ENCODE results near the gene SLC7A11.

Gene SLC7A11

DNA sequence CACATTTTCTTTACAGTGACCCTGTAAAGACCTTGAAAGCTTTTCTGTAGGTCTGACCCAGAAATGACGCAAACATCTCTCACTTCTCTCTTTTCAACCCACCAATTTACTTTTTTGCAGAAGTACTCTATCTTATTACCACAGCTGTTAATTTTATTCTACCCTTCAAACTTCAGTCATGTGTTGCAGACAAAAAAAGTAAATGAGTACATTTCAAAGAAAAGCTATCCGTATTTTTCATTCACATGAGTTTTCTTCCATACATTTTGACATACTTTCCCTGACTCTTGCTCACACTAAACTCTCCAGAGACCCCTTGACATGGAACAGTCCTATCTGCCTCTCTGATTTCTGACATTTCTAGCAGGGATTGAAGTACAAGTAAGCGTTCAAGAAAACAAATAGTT lies 51.7 kb downstream of the SLC7A11 start:
- Histone ChIP-seq H3K79me2 (ENCODE audit: insufficient read depth, low read depth) (no peaks in the 10 kb centered on the region), H3K4me3 (IDR thresholded peaks at IDR 0.05; ENCODE audit: insufficient read depth, low read depth, low read length) (no peak overlapping the region), H3K4me1 (ENCODE audit: low read depth, poor library complexity, severe bottlenecking) (no peaks in the 10 kb centered on the region), H4K20me1 (ENCODE audit: insufficient read depth) (no peaks in the 10 kb centered on the region), H3K36me3 (ENCODE audit: insufficient read depth) (no peaks in the 10 kb centered on the region), H3K9ac (no peak overlapping the region), H2AFZ (ENCODE audit: low read depth) (no peak overlapping the region), H3K27ac (no peak overlapping the region), H3K27me3 (ENCODE audit: insufficient read depth, low read depth) (no peaks in the 10 kb centered on the region), H3K4me2 (no peak overlapping the region)
- TF ChIP-seq, protein P1, sequence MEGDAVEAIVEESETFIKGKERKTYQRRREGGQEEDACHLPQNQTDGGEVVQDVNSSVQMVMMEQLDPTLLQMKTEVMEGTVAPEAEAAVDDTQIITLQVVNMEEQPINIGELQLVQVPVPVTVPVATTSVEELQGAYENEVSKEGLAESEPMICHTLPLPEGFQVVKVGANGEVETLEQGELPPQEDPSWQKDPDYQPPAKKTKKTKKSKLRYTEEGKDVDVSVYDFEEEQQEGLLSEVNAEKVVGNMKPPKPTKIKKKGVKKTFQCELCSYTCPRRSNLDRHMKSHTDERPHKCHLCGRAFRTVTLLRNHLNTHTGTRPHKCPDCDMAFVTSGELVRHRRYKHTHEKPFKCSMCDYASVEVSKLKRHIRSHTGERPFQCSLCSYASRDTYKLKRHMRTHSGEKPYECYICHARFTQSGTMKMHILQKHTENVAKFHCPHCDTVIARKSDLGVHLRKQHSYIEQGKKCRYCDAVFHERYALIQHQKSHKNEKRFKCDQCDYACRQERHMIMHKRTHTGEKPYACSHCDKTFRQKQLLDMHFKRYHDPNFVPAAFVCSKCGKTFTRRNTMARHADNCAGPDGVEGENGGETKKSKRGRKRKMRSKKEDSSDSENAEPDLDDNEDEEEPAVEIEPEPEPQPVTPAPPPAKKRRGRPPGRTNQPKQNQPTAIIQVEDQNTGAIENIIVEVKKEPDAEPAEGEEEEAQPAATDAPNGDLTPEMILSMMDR (conservative IDR thresholded peaks at IDR 0.05; ENCODE audit: low read depth, low read length): no peak

DNA sequence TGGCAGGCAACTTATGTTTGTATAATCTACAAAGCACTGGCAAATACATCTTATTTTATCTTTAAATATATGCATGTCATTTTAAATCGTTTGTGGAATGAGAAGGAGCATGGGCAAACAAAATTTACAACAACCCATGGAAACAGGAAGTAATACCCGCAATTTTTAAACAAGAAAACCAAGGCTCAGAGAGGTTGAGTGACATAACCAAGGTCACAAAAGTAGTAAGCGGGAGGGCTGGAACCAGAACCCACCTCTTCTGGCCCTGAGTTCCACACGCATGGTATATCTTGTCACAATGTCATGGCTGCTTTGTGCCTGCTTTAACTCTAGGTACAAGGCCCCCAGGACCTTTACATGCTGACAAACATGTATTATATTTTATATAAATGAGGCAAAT lies 52.9 kb downstream of the SLC7A11 start:
- H3K36me3 ChIP-seq (ENCODE audit: insufficient read depth): no peaks in the 10 kb centered on the region
- H3K4me3 ChIP-seq (IDR thresholded peaks at IDR 0.05; ENCODE audit: insufficient read depth, low read depth, low read length): no peak overlapping the region
- H3K4me2 ChIP-seq: no peak overlapping the region
- no peaks in the 10 kb centered on the region for H3K27me3 ChIP-seq (ENCODE audit: insufficient read depth, low read depth)
- no peak overlapping the region for H2AFZ ChIP-seq (ENCODE audit: low read depth)
- TF ChIP-seq, protein P1 (conservative IDR thresholded peaks at IDR 0.05; ENCODE audit: low read depth, low read length): no peak
- no peak overlapping the region for H3K9ac ChIP-seq
- no peak overlapping the region for H3K27ac ChIP-seq
- no peaks in the 10 kb centered on the region for H3K79me2 ChIP-seq (ENCODE audit: insufficient read depth, low read depth)
- no peaks in the 10 kb centered on the region for H3K4me1 ChIP-seq (ENCODE audit: low read depth, poor library complexity, severe bottlenecking)
- H4K20me1 ChIP-seq (ENCODE audit: insufficient read depth): no peaks in the 10 kb centered on the region

DNA sequence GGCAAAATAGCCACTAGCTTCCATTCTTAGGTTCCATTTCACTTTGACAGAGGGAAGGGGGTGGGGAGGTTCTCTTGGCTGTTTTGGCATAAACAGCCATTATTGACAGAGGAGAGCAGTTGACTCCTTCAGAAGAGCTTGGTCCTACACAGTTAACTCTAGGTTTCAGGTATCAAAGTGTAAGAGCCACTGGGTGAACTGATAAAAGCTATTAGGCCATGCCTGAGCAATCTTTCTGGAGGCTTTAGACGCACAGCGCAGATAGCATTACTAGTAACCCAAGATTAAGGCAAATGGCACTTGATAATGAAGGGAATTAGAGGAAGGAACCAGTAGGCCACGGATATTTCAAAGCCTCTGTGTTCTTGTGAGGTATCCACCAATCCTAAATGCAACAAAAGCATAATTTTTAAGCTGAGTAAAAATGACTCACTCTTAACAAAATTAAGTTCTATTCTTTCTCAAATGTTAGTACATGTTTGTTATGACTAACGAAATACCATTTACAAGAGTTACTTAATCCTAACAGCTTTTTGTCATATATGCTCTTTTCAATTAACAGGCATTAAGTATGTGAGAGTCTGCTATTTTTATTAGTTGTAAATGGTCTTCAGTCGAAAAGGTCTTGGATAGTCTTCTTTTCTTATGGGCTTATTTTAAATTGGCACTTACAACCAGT lies 53.6 kb downstream of the SLC7A11 start:
- H3K9ac ChIP-seq: no peak overlapping the region
- no peaks in the 10 kb centered on the region for H4K20me1 ChIP-seq (ENCODE audit: insufficient read depth)
- H3K4me3 ChIP-seq (IDR thresholded peaks at IDR 0.05; ENCODE audit: insufficient read depth, low read depth, low read length): no peak overlapping the region
- no peaks in the 10 kb centered on the region for H3K36me3 ChIP-seq (ENCODE audit: insufficient read depth)
- TF ChIP-seq, protein P1 (conservative IDR thresholded peaks at IDR 0.05; ENCODE audit: low read depth, low read length): no peak
- H3K4me2 ChIP-seq: no peak overlapping the region
- no peak overlapping the region for H3K27ac ChIP-seq
- H3K27me3 ChIP-seq (ENCODE audit: insufficient read depth, low read depth): no peaks in the 10 kb centered on the region
- H3K4me1 ChIP-seq (ENCODE audit: low read depth, poor library complexity, severe bottlenecking): no peaks in the 10 kb centered on the region
- H2AFZ ChIP-seq (ENCODE audit: low read depth): no peak overlapping the region
- H3K79me2 ChIP-seq (ENCODE audit: insufficient read depth, low read depth): no peaks in the 10 kb centered on the region

DNA sequence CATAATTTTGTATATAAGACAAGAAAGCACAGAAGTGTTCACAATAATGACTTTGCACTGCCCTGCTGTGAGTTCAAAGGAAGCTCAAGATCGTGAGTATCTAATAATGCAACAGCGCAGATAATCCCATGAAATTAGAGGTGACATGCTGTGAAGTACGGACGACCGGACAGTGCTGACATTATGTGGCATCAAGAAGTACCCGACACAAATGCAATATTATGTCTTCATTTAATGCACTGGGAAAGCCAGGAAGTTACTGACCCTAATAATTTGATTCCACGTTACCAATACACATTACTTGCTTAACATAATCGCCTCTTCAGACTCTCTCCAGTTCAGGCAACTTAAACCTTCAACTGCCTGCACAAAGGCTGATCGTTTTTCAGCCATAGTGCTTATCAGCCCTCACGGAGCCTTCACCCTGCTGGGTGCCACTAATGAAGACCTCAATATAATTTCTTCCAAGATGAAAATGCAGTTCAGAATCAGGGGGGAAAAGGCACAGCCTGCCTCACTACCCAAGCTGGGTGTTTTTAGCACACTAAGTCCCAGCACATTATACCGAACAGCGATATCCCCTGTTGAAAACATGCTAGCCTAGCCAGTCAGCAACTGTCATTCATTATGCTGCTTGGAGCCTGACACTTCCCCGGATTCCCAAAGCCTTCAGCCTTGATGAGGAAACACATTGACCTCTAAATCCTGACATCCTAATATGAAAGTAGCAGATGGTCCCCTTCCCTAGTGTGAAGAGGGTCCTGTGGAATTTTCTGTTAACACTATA lies 56.1 kb downstream of the SLC7A11 start:
- Histone ChIP-seq H3K4me2 (no peak overlapping the region), H3K36me3 (ENCODE audit: insufficient read depth) (no peaks in the 10 kb centered on the region), H2AFZ (ENCODE audit: low read depth) (no peak overlapping the region), H3K27me3 (ENCODE audit: insufficient read depth, low read depth) (no peaks in the 10 kb centered on the region), H3K9ac (no peak overlapping the region), H3K79me2 (ENCODE audit: insufficient read depth, low read depth) (no peaks in the 10 kb centered on the region), H3K27ac (no peak overlapping the region), H3K4me1 (ENCODE audit: low read depth, poor library complexity, severe bottlenecking) (no peaks in the 10 kb centered on the region), H3K4me3 (IDR thresholded peaks at IDR 0.05; ENCODE audit: insufficient read depth, low read depth, low read length) (no peak overlapping the region), H4K20me1 (ENCODE audit: insufficient read depth) (no peaks in the 10 kb centered on the region)
- TF ChIP-seq, protein P1 (conservative IDR thresholded peaks at IDR 0.05; ENCODE audit: low read depth, low read length): no peak

Measured in KMS-11 (cell line).